Measurements from ENCODE around the gene UBAP1. TPM values are rescaled to one million over a fixed set of nuclear protein-coding genes. Genes with fewer than 3 reads are reported as not detected.
"Not testable (repeated sequence)": the region's sequence is repeated elsewhere in the genome, so short reads cannot be mapped to it uniquely, and the experiment has no call there.

Gene UBAP1
- total and polyA plus RNA-seq, 5 donors from 2014 or later: 52.9 to 70.7 (median 56.6) TPM

DNA sequence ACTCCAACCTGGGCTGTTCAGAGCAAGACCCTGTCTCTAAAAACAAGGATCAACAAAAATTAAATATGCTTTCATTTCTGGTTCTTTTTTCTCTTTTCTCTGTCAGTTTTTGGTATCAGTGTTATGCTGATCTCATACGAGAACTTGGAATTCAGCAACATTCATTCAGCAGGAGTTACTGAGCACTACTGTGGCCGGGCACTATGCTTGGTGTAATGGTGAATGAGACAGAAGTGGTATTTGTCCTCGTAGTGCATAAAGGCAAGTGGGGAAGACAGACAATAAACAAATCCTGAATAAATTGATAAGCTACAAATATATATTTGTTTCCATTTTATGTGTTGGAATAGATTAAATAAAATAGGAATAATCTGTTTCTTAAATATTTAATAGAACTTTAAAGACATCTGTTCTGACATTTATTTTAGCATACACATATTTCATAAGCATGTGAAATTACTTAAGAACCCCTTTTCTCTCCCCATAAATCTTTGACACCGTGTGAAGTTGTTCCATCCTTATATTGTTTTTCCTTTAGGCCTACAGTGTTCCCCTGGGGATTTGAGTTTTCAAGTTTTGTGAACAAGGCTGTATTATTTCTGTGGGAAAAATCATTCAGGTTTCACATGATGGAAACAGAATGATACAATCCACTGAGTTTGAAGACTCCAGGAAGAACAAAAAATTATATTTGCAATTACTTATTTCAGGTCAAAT is 24.6 kb downstream of the UBAP1 start:
- Mint-ChIP-seq H3K4me3 (peak overlapping the region in 1 of 4 donors; percentile 11), H3K36me3 (peaks cover 20% of the 10 kb centered on the region), H3K27ac (peak overlapping the region in 2 of 3 donors; percentile 3 to 89), H3K27me3 (no peaks in the 10 kb centered on the region), H3K9me3 (no peaks in the 10 kb centered on the region), H3K4me1 (peaks cover 32 to 59% (median 45%) of the 10 kb centered on the region in 4 donors)
- DNase-seq (no peak), ATAC-seq (ENCODE audit: low read depth in 2 of 2) (no peak)
- no peak overlapping the region for H3K27ac ChIP-seq (ENCODE audit: insufficient read depth, low read length, poor library complexity, severe bottlenecking)
- H3K36me3 ChIP-seq (ENCODE audit: control insufficient read depth, insufficient read depth, low read length): peaks cover 11% of the 10 kb centered on the region
- no peaks in the 10 kb centered on the region for H3K9me3 ChIP-seq (ENCODE audit: control insufficient read depth in 2 of 2, low read length in 2 of 2)
- peaks cover 16% of the 10 kb centered on the region for H3K4me1 ChIP-seq (ENCODE audit: control insufficient read depth, insufficient read depth, low read length, poor library complexity, severe bottlenecking)
- no peaks in the 10 kb centered on the region for H3K27me3 ChIP-seq (ENCODE audit: control insufficient read depth, insufficient read depth, low read length)
- H3K4me3 ChIP-seq (ENCODE audit: low read depth, low read length): no peak overlapping the region

DNA sequence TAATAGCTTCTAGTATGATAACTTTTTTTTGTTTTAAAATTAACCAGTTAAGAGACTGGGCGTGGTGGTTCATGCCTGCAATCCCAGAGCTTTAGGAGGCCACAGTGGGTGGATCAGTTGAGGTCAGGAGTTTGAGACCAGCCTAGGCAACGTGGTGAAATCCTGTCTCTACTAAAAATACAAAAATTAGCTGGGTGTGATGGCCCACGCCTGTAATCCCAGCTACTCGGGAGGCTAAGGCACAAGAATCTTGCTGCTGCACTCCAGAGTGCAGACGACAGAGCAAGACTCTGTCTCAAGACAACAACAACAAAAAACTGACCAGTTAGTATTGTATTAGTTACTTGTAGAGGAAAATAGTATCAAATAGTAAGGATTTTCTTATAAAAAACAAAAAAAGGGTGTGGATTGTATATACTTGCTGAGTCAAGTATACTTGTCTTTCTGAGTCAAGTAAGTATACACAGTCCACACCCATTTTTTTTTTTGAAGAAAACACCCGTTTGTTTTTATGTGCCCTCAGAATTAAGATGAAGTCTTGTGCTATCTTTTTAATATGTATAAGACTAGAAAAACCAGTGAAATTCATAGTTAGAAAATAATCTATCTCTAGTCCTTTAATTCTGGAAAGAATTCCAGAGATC is 25.3 kb downstream of the UBAP1 start:
- no peaks in the 10 kb centered on the region for H3K9me3 Mint-ChIP-seq
- peaks cover 11% of the 10 kb centered on the region for H3K4me1 ChIP-seq (ENCODE audit: control insufficient read depth, insufficient read depth, low read length, poor library complexity, severe bottlenecking)
- peak in 1 of 3 donors; percentile 52 for DNase-seq
- peak overlapping the region; percentile 50 to 83 (median 52) for H3K27ac Mint-ChIP-seq
- H3K4me3 Mint-ChIP-seq: peak overlapping the region; percentile 15 to 76 (median 42)
- no peak overlapping the region for H3K27ac ChIP-seq (ENCODE audit: insufficient read depth, low read length, poor library complexity, severe bottlenecking)
- no peak overlapping the region for H3K4me3 ChIP-seq (ENCODE audit: low read depth, low read length)
- H3K36me3 ChIP-seq (ENCODE audit: control insufficient read depth, insufficient read depth, low read length): peaks cover 10% of the 10 kb centered on the region
- peak in 1 of 2 donors; percentile 48 for ATAC-seq (ENCODE audit: low read depth in 2 of 2)
- H3K4me1 Mint-ChIP-seq: peaks cover 31 to 58% (median 46%) of the 10 kb centered on the region in 4 donors
- H3K27me3 ChIP-seq (ENCODE audit: control insufficient read depth, insufficient read depth, low read length): no peaks in the 10 kb centered on the region
- peaks cover 20% of the 10 kb centered on the region for H3K36me3 Mint-ChIP-seq
- no peaks in the 10 kb centered on the region for H3K27me3 Mint-ChIP-seq
- no peaks in the 10 kb centered on the region for H3K9me3 ChIP-seq (ENCODE audit: control insufficient read depth in 2 of 2, low read length in 2 of 2)

DNA sequence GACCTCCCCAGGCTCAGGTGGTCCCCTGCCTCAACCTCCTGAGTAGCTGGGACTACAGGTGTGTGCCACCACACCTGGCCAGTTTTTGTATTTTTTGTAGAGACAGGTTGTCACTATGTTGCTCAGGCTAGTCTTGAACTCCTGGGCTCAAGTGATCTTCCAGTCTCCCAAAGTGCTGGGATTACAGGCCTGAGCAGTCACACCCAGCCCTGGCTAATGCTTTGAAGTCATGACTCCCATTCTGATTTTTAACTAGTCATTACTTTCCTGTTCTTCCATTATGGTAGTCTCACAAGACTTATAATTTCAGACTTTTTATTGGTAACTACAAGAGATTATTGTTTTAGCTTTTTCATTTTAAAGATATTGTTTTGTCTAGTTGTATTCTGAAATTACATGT is 26.3 kb downstream of the UBAP1 start:
- no peaks in the 10 kb centered on the region for H3K27me3 ChIP-seq (ENCODE audit: control insufficient read depth, insufficient read depth, low read length)
- H3K27me3 Mint-ChIP-seq: no peaks in the 10 kb centered on the region
- H3K4me1 ChIP-seq (ENCODE audit: control insufficient read depth, insufficient read depth, low read length, poor library complexity, severe bottlenecking): peaks cover 11% of the 10 kb centered on the region
- H3K4me3 ChIP-seq (ENCODE audit: low read depth, low read length): no peak overlapping the region
- peak overlapping the region in 1 of 3 donors; percentile 52 for H3K27ac Mint-ChIP-seq
- DNase-seq (no peak), ATAC-seq (ENCODE audit: low read depth in 2 of 2) (no peak)
- H3K9me3 Mint-ChIP-seq: no peaks in the 10 kb centered on the region
- peaks cover 9% of the 10 kb centered on the region for H3K36me3 ChIP-seq (ENCODE audit: control insufficient read depth, insufficient read depth, low read length)
- peaks cover 22% of the 10 kb centered on the region for H3K36me3 Mint-ChIP-seq
- no peak overlapping the region for H3K27ac ChIP-seq (ENCODE audit: insufficient read depth, low read length, poor library complexity, severe bottlenecking)
- H3K4me3 Mint-ChIP-seq: no peak overlapping the region
- no peaks in the 10 kb centered on the region for H3K9me3 ChIP-seq (ENCODE audit: control insufficient read depth in 2 of 2, low read length in 2 of 2)
- H3K4me1 Mint-ChIP-seq: peaks cover 37 to 57% (median 47%) of the 10 kb centered on the region in 4 donors

DNA sequence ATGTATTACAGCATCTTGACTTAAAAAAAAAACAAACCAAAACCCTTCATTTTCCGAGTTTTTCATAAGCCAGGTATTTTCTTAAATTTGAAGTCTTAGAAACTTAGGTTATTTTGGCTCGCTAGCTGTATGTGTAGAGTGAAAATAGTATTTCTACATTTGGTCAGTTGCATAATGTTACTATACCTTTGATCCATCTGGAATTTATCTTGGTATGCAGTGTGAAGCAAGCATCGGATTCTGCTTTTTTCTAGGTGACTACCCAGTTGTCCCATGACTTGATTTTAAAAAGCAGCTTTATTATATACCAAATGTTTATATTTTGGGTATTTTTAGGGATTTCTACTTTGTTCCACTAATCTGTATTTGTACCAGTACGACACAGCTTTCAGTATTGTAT is 27.7 kb downstream of the UBAP1 start:
- no peak overlapping the region for H3K4me3 Mint-ChIP-seq
- peaks cover 6% of the 10 kb centered on the region for H3K36me3 ChIP-seq (ENCODE audit: control insufficient read depth, insufficient read depth, low read length)
- H3K9me3 ChIP-seq (ENCODE audit: control insufficient read depth in 2 of 2, low read length in 2 of 2): no peaks in the 10 kb centered on the region
- no peaks in the 10 kb centered on the region for H3K27me3 ChIP-seq (ENCODE audit: control insufficient read depth, insufficient read depth, low read length)
- H3K4me1 Mint-ChIP-seq: peaks cover 41 to 60% (median 52%) of the 10 kb centered on the region in 4 donors
- H3K9me3 Mint-ChIP-seq: no peaks in the 10 kb centered on the region
- no peak overlapping the region for H3K4me3 ChIP-seq (ENCODE audit: low read depth, low read length)
- H3K27ac ChIP-seq (ENCODE audit: insufficient read depth, low read length, poor library complexity, severe bottlenecking): no peak overlapping the region
- DNase-seq (no peak), ATAC-seq (ENCODE audit: low read depth in 2 of 2) (no peak)
- no peaks in the 10 kb centered on the region for H3K27me3 Mint-ChIP-seq
- peaks cover 21% of the 10 kb centered on the region for H3K36me3 Mint-ChIP-seq
- no peak overlapping the region for H3K27ac Mint-ChIP-seq
- H3K4me1 ChIP-seq (ENCODE audit: control insufficient read depth, insufficient read depth, low read length, poor library complexity, severe bottlenecking): peaks cover 11% of the 10 kb centered on the region

DNA sequence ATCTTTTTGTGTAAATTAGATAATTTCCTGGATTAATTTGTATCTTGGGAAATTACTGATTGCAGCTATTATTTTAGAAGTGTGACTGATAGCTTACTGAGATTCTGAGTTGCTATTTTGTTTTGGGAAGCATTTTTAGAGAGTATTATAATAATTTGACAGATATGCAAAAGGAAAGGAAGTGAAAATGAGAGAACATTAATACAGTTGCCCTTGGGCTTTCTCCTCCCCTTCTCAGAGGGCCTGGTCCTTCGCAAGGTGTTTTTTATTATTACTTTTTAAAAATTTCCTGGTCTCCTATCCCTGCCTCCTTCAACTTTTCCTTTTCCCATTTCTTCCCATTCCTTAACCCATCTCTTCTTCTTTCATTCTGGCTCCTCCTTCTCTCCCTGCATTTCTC is 32.6 kb downstream of the UBAP1 start:
- no peak overlapping the region for H3K4me3 ChIP-seq (ENCODE audit: low read depth, low read length)
- DNase-seq: no peak
- no peaks in the 10 kb centered on the region for H3K9me3 ChIP-seq (ENCODE audit: control insufficient read depth in 2 of 2, low read length in 2 of 2)
- Mint-ChIP-seq H3K27ac (peak overlapping the region in 2 of 3 donors; percentile 35 to 88), H3K27me3 (no peaks in the 10 kb centered on the region), H3K9me3 (no peaks in the 10 kb centered on the region), H3K36me3 (peaks cover 15% of the 10 kb centered on the region), H3K4me3 (peak overlapping the region in 1 of 4 donors; percentile 50), H3K4me1 (peaks cover 37 to 51% (median 42%) of the 10 kb centered on the region in 4 donors)
- peaks cover 2% of the 10 kb centered on the region for H3K36me3 ChIP-seq (ENCODE audit: control insufficient read depth, insufficient read depth, low read length)
- no peaks in the 10 kb centered on the region for H3K27me3 ChIP-seq (ENCODE audit: control insufficient read depth, insufficient read depth, low read length)
- ATAC-seq (ENCODE audit: low read depth in 2 of 2): no peak
- no peaks in the 10 kb centered on the region for H3K4me1 ChIP-seq (ENCODE audit: control insufficient read depth, insufficient read depth, low read length, poor library complexity, severe bottlenecking)
- no peak overlapping the region for H3K27ac ChIP-seq (ENCODE audit: insufficient read depth, low read length, poor library complexity, severe bottlenecking)

DNA sequence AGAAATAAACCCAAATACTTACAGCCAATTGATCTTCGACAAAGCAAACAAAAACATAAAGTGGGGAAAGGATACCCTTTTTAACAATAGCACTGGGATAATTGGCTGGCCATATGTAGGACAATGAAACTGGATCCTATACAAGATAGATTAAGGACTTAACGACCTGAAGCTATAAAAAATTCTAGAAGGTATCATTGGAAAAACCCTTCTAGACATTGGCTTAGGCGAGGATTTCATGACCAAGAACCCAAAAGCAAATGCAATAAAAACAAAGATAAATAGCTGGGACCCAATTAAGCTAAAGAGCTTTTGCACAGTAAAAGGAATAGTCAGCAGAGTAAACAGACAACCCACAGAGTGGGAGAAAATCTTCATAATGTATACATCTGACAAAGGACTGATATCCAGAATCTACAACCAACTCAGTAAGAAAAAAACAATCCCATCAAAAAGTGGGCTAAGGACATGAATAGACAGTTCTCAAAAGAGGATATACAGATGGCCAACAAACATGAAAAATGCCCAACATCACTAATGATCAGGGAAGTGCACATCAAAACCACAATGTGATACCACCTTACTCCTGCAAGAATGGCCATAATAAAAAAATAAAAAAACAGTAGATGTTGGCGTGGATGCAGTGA is 35.6 kb downstream of the UBAP1 start:
- not testable (repeated sequence) for H3K27me3 Mint-ChIP-seq; DNase-seq; H3K4me3 Mint-ChIP-seq; H3K27ac ChIP-seq (ENCODE audit: insufficient read depth, low read length, poor library complexity, severe bottlenecking); H3K9me3 ChIP-seq (ENCODE audit: control insufficient read depth in 2 of 2, low read length in 2 of 2); H3K9me3 Mint-ChIP-seq; H3K36me3 ChIP-seq (ENCODE audit: control insufficient read depth, insufficient read depth, low read length); H3K4me3 ChIP-seq (ENCODE audit: low read depth, low read length); H3K4me1 ChIP-seq (ENCODE audit: control insufficient read depth, insufficient read depth, low read length, poor library complexity, severe bottlenecking); H3K27me3 ChIP-seq (ENCODE audit: control insufficient read depth, insufficient read depth, low read length); ATAC-seq (ENCODE audit: low read depth in 2 of 2)
- peak overlapping the region in 1 of 3 donors; percentile 27 for H3K27ac Mint-ChIP-seq
- peaks cover 28 to 45% (median 35%) of the 10 kb centered on the region in 4 donors for H3K4me1 Mint-ChIP-seq
- H3K36me3 Mint-ChIP-seq: peaks cover 12% of the 10 kb centered on the region

DNA sequence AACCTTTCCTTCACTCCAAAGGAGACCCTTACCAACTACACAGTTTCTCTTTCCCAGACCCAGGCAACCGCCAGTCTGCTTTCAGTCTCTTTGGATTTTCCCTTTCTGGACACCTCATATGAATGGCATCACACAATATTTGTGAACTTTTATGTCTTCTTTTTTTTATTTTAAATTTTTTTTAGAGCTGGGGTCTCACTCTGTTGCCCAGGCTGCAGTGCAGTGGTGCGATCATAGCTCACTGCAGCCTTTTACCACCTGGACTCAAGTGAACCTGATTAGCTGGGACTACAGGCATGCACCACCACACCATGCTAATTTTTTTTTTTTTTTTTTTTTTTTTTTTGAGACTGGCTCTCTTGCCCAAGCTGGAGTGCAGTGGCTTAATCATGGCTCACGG is 37.5 kb downstream of the UBAP1 start:
- ATAC-seq (ENCODE audit: low read depth in 2 of 2) (no peak), DNase-seq (no peak)
- H3K27ac Mint-ChIP-seq: no peak overlapping the region
- no peaks in the 10 kb centered on the region for H3K27me3 Mint-ChIP-seq
- no peak overlapping the region for H3K4me3 Mint-ChIP-seq
- peaks cover 3% of the 10 kb centered on the region for H3K4me1 ChIP-seq (ENCODE audit: control insufficient read depth, insufficient read depth, low read length, poor library complexity, severe bottlenecking)
- H3K9me3 Mint-ChIP-seq: no peaks in the 10 kb centered on the region
- peaks cover 11% of the 10 kb centered on the region for H3K36me3 Mint-ChIP-seq
- no peak overlapping the region for H3K4me3 ChIP-seq (ENCODE audit: low read depth, low read length)
- no peaks in the 10 kb centered on the region for H3K9me3 ChIP-seq (ENCODE audit: control insufficient read depth in 2 of 2, low read length in 2 of 2)
- no peaks in the 10 kb centered on the region for H3K27me3 ChIP-seq (ENCODE audit: control insufficient read depth, insufficient read depth, low read length)
- no peaks in the 10 kb centered on the region for H3K36me3 ChIP-seq (ENCODE audit: control insufficient read depth, insufficient read depth, low read length)
- H3K4me1 Mint-ChIP-seq: peaks cover 23 to 43% (median 29%) of the 10 kb centered on the region in 4 donors
- no peak overlapping the region for H3K27ac ChIP-seq (ENCODE audit: insufficient read depth, low read length, poor library complexity, severe bottlenecking)
